Endothelial cell (in vitro differentiated cells): ENCODE measurements around the gene NOXO1. TPM values are rescaled to one million over a fixed set of nuclear protein-coding genes. Genes with fewer than 3 reads are reported as not detected.

Experiments used
- DNase-seq: peaks from one replicate; pipeline ENCODE4 v3.0.0; 2021; ENCODE audit warnings: low spot score
- H3K27ac Mint-ChIP-seq: one replicate; pipeline ENCODE4 v1.8.0; 2021; ENCODE audit warnings: mixed read lengths, inconsistent platforms; ENCODE audit not compliant: unreplicated experiment
- H3K27me3 Mint-ChIP-seq: one replicate; pipeline ENCODE4 v1.8.0; 2021; ENCODE audit warnings: mild to moderate bottlenecking, moderate library complexity, mixed read lengths, inconsistent platforms; ENCODE audit not compliant: unreplicated experiment
- H3K36me3 Mint-ChIP-seq: one replicate; pipeline ENCODE4 v1.8.0; 2021; ENCODE audit warnings: mild to moderate bottlenecking, low read depth, mixed read lengths, inconsistent platforms; ENCODE audit not compliant: unreplicated experiment
- H3K4me1 Mint-ChIP-seq: one replicate; pipeline ENCODE4 v1.8.0; 2021; ENCODE audit warnings: mild to moderate bottlenecking, mixed read lengths, inconsistent platforms; ENCODE audit not compliant: unreplicated experiment
- H3K4me3 Mint-ChIP-seq: one replicate; pipeline ENCODE4 v1.8.0; 2021; ENCODE audit warnings: mild to moderate bottlenecking, mixed read lengths, inconsistent platforms; ENCODE audit not compliant: unreplicated experiment
- H3K9me3 Mint-ChIP-seq: one replicate; pipeline ENCODE4 v1.8.0; 2021; ENCODE audit warnings: mixed read lengths, inconsistent platforms; ENCODE audit not compliant: unreplicated experiment
- total RNA-seq: library from RNA; stranded (reverse); fragmentation: NEBNext Ultra II Directional; extraction: Animal tissue kit (Norgen Biotek cat#: 25700); gene quantifications from one replicate; pipeline ENCODE4 v1.2.1, GENCODE V29; 2021; ENCODE audit not compliant: unreplicated experiment
- TF ChIP-seq, protein P1 (sequence below): fragments of 200-600 bp; sonication (generic); IDR thresholded peaks from one replicate; pipeline ENCODE4 v1.5.0; 2021; ENCODE audit warnings: antibody characterized with exemption; ENCODE audit not compliant: unreplicated experiment

The NOXO1 gene
- total RNA-seq, 1 donor from 2014 or later, result 0.23 TPM

DNA sequence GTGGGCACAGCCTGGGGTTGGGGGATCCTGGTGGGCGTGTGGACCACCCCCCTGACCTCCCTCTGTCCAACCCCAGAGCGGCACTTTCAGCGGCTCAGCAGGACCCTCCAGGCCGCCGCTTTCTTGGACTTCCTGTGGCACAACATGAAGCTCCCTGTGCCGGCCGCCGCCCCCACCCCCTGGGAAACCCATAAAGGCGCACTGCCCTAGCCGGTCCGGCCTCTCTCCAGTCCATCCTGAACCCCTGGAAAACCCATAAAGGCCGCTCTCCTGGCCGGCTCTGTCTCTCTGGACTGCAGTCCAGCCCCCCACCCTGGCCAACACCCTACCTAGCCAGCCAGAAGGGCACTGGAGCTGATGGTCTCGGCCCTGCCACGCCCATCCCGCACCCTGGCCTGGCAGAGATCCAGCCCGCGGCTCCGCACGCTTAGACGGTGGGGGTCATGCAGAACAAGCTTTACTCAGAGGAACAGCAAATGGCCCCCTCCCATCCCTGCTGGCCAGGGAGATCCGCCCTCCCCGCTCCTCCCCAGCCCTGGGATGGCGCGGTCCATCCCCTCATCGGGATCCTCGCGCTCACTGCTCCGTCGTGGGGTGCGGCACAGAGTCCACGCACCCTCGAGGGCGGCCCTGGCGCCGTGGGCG, 2.7 kb downstream of the NOXO1 start:
- TF ChIP-seq, protein P1, sequence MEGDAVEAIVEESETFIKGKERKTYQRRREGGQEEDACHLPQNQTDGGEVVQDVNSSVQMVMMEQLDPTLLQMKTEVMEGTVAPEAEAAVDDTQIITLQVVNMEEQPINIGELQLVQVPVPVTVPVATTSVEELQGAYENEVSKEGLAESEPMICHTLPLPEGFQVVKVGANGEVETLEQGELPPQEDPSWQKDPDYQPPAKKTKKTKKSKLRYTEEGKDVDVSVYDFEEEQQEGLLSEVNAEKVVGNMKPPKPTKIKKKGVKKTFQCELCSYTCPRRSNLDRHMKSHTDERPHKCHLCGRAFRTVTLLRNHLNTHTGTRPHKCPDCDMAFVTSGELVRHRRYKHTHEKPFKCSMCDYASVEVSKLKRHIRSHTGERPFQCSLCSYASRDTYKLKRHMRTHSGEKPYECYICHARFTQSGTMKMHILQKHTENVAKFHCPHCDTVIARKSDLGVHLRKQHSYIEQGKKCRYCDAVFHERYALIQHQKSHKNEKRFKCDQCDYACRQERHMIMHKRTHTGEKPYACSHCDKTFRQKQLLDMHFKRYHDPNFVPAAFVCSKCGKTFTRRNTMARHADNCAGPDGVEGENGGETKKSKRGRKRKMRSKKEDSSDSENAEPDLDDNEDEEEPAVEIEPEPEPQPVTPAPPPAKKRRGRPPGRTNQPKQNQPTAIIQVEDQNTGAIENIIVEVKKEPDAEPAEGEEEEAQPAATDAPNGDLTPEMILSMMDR, result no peak
- Mint-ChIP-seq H3K4me1 (peaks cover 11% of the 10 kb centered on the region), H3K9me3 (no peaks in the 10 kb centered on the region), H3K27me3 (peaks cover 25% of the 10 kb centered on the region), H3K27ac (no peak overlapping the region), H3K4me3 (no peak overlapping the region), H3K36me3 (no peaks in the 10 kb centered on the region)
- DNase-seq, result no peak

DNA sequence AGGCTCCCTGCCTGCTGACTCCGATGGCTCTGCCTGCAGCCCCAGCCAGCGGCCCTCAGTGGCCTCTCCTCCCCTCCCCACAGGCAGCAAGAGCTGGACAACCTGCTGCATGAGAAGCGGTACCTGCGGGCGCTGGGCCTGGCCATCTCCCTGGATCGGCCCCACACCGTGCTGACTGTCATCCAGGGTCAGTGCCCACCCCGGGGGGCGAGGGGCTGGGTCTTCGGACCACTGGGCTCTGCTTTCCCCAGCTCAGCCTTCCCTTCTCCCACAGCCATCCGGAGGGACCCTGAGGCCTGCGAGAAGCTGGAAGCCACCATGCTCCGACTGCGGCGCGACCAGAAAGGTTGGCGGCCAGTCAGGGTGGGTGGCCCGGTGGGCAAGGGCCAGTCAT, 3.4 kb downstream of the NOXO1 start:
- Mint-ChIP-seq H3K27ac (no peak overlapping the region), H3K4me1 (peaks cover 8% of the 10 kb centered on the region), H3K27me3 (peaks cover 24% of the 10 kb centered on the region), H3K4me3 (no peak overlapping the region), H3K36me3 (no peaks in the 10 kb centered on the region), H3K9me3 (no peaks in the 10 kb centered on the region)
- TF ChIP-seq, protein P1, result no peak
- DNase-seq, result no peak

DNA sequence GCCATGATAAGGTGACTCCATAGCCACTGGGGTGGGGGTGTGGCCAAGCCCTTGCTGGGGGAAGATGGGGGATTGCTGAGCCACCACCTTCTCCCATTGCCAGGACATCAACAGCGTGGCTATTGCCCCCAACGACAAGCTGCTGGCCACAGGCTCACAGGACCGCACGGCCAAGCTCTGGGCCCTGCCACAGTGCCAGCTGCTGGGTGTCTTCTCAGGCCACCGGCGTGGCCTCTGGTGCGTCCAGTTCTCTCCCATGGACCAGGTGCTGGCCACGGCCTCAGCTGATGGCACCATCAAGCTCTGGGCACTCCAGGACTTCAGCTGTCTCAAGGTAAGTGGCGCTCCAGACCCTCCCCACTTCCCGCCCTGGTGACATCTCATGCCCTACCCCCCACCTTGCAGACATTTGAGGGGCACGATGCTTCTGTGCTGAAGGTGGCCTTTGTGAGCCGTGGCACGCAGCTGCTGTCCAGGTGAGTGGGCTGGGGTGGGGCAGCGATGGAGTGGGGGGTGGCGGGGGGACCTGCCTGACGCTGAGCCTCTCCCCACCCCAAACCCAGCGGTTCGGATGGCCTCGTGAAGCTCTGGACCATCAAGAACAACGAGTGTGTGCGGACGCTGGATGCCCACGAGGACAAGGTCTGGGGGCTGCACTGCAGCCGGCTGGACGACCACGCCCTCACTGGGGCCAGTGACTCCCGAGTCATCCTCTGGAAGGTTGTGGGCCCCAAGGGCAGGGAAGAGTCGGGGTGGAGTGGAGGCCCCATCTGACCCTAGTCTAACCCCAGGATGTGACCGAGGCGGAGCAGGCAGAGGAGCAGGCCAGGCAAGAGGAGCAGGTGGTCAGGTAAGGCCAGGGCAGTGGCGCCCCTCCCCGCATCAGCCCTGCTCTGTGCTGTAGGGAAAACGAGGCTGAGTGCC, 4.1 kb downstream of the NOXO1 start:
- H3K9me3 Mint-ChIP-seq, result no peaks in the 10 kb centered on the region
- no peak overlapping the region for H3K4me3 Mint-ChIP-seq
- no peak overlapping the region for H3K27ac Mint-ChIP-seq
- H3K4me1 Mint-ChIP-seq, result peaks cover 9% of the 10 kb centered on the region
- H3K27me3 Mint-ChIP-seq, result peaks cover 18% of the 10 kb centered on the region
- TF ChIP-seq, protein P1, result no peak
- H3K36me3 Mint-ChIP-seq, result no peaks in the 10 kb centered on the region
- DNase-seq, result no peak

DNA sequence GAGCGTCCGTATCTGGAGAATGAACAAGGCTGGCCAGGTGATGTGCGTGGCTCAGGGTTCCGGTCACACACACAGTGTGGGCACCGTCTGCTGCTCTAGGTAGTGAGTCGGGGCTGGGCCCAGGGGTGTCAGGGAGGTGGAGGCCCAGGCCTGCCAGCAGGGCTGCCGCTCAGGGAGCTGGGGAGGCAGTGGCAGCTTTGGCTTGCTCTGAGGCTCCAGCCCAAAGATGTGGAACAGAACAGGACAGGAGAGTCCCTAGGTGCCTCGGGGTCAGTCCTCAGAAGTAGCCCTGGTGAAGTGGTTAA, 5.1 kb downstream of the NOXO1 start:
- no peak overlapping the region for H3K4me3 Mint-ChIP-seq
- no peak for DNase-seq
- H3K36me3 Mint-ChIP-seq, result no peaks in the 10 kb centered on the region
- peaks cover 12% of the 10 kb centered on the region for H3K4me1 Mint-ChIP-seq
- H3K9me3 Mint-ChIP-seq, result no peaks in the 10 kb centered on the region
- H3K27me3 Mint-ChIP-seq, result peaks cover 13% of the 10 kb centered on the region
- TF ChIP-seq, protein P1, result no peak
- H3K27ac Mint-ChIP-seq, result no peak overlapping the region
